HEK293T (cell line): Measurements from ENCODE around the gene PHACTR3.

Source experiments
- BHLHE40 ChIP-seq: fragments of 450-650 bp; IDR thresholded peaks from 2 replicates; pipeline ENCODE4 v1.6.1; 2016; ENCODE audit warnings: mild to moderate bottlenecking, moderate library complexity, borderline replicate concordance
- CTBP1 ChIP-seq: fragments of 450-650 bp; IDR thresholded peaks from 2 replicates; pipeline ENCODE4 v1.6.1; 2016; ENCODE audit warnings: borderline replicate concordance
- ELF4 ChIP-seq: fragments of 450-650 bp; IDR thresholded peaks from 2 replicates; pipeline ENCODE4 v1.6.1; 2017; ENCODE audit warnings: antibody characterized with exemption
- FOXA1 ChIP-seq: fragments of 450-650 bp; IDR thresholded peaks from 2 replicates; pipeline ENCODE4 v1.6.1; 2016; ENCODE audit warnings: mild to moderate bottlenecking
- FOXK2 ChIP-seq: fragments of 450-650 bp; IDR thresholded peaks from 2 replicates; pipeline ENCODE4 v1.6.1; 2016; ENCODE audit warnings: mild to moderate bottlenecking
- HDGF ChIP-seq: fragments of 450-650 bp; IDR thresholded peaks from 2 replicates; pipeline ENCODE4 v1.6.1; 2017; ENCODE audit warnings: antibody characterized with exemption, borderline replicate concordance
- L3MBTL2 ChIP-seq: fragments of 450-650 bp; conservative IDR thresholded peaks from 2 replicates; pipeline ENCODE4 v1.6.1; 2016; ENCODE audit warnings: mild to moderate bottlenecking
- LEF1 ChIP-seq: fragments of 450-650 bp; IDR thresholded peaks from 2 replicates; pipeline ENCODE4 v1.6.1; 2017; ENCODE audit warnings: mild to moderate bottlenecking, borderline replicate concordance
- NFRKB ChIP-seq: fragments of 450-650 bp; IDR thresholded peaks from 2 replicates; pipeline ENCODE4 v1.6.1; 2016; ENCODE audit warnings: mild to moderate bottlenecking, moderate library complexity
- SP1 ChIP-seq: fragments of 450-650 bp; IDR thresholded peaks from 2 replicates; pipeline ENCODE4 v1.6.1; 2017
- SUZ12 ChIP-seq: fragments of 450-650 bp; IDR thresholded peaks from 2 replicates; pipeline ENCODE4 v1.6.1; 2016; ENCODE audit warnings: mild to moderate bottlenecking
- TARDBP ChIP-seq: fragments of 450-650 bp; IDR thresholded peaks from 2 replicates; pipeline ENCODE4 v1.6.1; 2016
- ZNF384 ChIP-seq: fragments of 450-650 bp; IDR thresholded peaks from 2 replicates; pipeline ENCODE4 v1.6.1; 2016

DNA sequence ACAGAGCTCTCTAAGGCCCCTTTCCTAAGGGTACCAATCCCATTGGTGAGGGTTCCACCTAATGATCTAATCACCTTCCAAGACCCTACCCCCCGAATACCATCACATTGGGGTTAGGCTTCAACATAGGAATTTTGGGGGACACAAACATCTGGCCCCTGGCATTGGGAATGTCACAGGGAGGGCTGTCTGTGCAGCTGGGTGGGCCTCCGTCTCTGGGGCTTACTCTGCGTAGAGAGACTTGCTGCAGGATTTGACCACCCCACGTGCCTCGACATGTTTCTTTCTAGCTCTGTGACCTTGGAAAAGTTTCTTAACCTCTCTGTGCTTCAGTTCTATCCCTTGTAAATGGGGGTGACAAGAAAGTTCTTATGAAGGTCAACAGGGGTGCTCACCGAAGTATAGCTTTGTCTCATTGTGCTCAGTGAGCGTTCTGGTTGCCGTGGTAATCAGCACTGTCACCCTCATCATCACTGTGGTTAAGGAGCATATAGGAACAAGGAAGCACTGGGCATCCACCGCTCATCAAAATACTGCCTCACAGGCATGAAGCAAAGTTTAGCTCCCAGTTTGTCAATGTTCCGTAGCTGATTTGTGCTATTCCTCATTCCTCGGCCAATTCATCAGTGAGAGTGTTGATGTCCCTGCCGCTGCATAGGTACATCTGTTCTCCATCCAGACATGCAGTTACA lies 176.3 kb downstream of the PHACTR3 start:
- TF ChIP-seq BHLHE40 = no peak
- TF ChIP-seq SUZ12 = no peak
- TF ChIP-seq FOXA1 = no peak
- no peak for TF ChIP-seq ELF4
- no peak for TF ChIP-seq SP1
- TF ChIP-seq LEF1 = no peak
- TF ChIP-seq CTBP1 = no peak
- no peak for TF ChIP-seq ZNF384
- TF ChIP-seq TARDBP = no peak
- no peak for TF ChIP-seq HDGF
- no peak for TF ChIP-seq NFRKB
- no peak for TF ChIP-seq FOXK2
- no peak for TF ChIP-seq L3MBTL2
